ENCODE measurements around the gene PSMD11. TPM values are rescaled to one million over a fixed set of nuclear protein-coding genes. Genes with fewer than 3 reads are reported as not detected.

Gene PSMD11
- polyA plus RNA-seq, 1 donor (not counting 4 experiments of a cell fraction or from before 2014, with no cell fraction given) = 103 TPM

DNA sequence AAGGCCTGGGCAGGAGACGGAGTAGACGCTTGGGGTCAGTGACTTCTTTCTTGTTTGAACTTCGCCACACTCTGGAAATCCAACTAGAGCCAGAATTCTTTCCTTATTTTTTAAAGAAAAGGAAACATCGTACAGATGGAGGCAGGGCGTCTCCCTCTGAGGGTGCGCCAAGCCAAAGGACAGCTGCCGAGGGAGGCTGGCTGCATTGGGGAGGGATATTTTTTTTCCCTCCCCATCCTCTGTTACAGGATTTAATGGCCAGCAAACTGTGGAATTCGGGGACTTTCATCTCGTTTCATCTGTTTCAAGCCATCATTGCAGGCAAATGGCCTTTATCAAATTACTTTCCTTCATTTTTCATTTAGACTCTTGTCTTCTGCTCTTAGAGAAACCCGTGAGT lies 58.4 kb downstream of the PSMD11 start:
- no peaks in the 10 kb centered on the region for H3K79me2 ChIP-seq (ENCODE audit: control insufficient read depth, insufficient read depth, low read length)
- H3K27ac ChIP-seq (ENCODE audit: control insufficient read depth, insufficient read depth, low read length) = no peak overlapping the region
- no peak overlapping the region for H3K4me2 ChIP-seq (ENCODE audit: control insufficient read depth, extremely low read depth, insufficient read depth, low read depth, low read length)
- no peaks in the 10 kb centered on the region for H4K20me1 ChIP-seq (ENCODE audit: control insufficient read depth, extremely low read depth, insufficient read depth, low read length)
- H3K9me1 ChIP-seq (ENCODE audit: control insufficient read depth, extremely low read depth, insufficient read depth, low read length) = no peaks in the 10 kb centered on the region
- no peak for FAIRE-seq
- no peak overlapping the region for H3K4me3 ChIP-seq (ENCODE audit: control insufficient read depth in 2 of 3, extremely low read depth in 1 of 3, insufficient read depth in 2 of 3, low read depth in 1 of 3, low read length in 3 of 3)
- H3K4me1 ChIP-seq (ENCODE audit: control insufficient read depth, extremely low read depth, insufficient read depth, low read length) = peaks cover 25% of the 10 kb centered on the region
- H3K27me3 ChIP-seq (ENCODE audit: control insufficient read depth, extremely low read depth, insufficient read depth, low read length) = no peaks in the 10 kb centered on the region
- dilution Hi-C loops (cut with MboI; ENCODE audit: extremely low pct_ligation_motif_present, low sequenced_read_pairs) = no loop called here
- H3K36me3 ChIP-seq (ENCODE audit: control insufficient read depth in 2 of 2, extremely low read depth in 1 of 2, insufficient read depth in 2 of 2, low read length in 2 of 2) = no peaks in the 10 kb centered on the region
- no peak overlapping the region for H3K9ac ChIP-seq (ENCODE audit: control insufficient read depth, extremely low read depth, insufficient read depth, low read length)
- H2AFZ ChIP-seq (ENCODE audit: control insufficient read depth, low read length) = no peak overlapping the region
- TF ChIP-seq, protein P1, sequence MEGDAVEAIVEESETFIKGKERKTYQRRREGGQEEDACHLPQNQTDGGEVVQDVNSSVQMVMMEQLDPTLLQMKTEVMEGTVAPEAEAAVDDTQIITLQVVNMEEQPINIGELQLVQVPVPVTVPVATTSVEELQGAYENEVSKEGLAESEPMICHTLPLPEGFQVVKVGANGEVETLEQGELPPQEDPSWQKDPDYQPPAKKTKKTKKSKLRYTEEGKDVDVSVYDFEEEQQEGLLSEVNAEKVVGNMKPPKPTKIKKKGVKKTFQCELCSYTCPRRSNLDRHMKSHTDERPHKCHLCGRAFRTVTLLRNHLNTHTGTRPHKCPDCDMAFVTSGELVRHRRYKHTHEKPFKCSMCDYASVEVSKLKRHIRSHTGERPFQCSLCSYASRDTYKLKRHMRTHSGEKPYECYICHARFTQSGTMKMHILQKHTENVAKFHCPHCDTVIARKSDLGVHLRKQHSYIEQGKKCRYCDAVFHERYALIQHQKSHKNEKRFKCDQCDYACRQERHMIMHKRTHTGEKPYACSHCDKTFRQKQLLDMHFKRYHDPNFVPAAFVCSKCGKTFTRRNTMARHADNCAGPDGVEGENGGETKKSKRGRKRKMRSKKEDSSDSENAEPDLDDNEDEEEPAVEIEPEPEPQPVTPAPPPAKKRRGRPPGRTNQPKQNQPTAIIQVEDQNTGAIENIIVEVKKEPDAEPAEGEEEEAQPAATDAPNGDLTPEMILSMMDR (optimal IDR thresholded peaks at IDR 0.05 in 1 of 3, IDR thresholded peaks at IDR 0.05 in 1 of 3, conservative IDR thresholded peaks at IDR 0.05 in 1 of 3; ENCODE audit: extremely low read depth in 1 of 3, insufficient read depth in 2 of 3, low read length in 3 of 3) = no peak
- TF ChIP-seq EZH2 (IDR thresholded peaks at IDR 0.05; ENCODE audit: low read length) = no peak
- DNase-seq (ENCODE audit: low read depth, low spot score) = no peak
- no peaks in the 10 kb centered on the region for H3K9me3 ChIP-seq (ENCODE audit: control insufficient read depth, low read depth, low read length)

DNA sequence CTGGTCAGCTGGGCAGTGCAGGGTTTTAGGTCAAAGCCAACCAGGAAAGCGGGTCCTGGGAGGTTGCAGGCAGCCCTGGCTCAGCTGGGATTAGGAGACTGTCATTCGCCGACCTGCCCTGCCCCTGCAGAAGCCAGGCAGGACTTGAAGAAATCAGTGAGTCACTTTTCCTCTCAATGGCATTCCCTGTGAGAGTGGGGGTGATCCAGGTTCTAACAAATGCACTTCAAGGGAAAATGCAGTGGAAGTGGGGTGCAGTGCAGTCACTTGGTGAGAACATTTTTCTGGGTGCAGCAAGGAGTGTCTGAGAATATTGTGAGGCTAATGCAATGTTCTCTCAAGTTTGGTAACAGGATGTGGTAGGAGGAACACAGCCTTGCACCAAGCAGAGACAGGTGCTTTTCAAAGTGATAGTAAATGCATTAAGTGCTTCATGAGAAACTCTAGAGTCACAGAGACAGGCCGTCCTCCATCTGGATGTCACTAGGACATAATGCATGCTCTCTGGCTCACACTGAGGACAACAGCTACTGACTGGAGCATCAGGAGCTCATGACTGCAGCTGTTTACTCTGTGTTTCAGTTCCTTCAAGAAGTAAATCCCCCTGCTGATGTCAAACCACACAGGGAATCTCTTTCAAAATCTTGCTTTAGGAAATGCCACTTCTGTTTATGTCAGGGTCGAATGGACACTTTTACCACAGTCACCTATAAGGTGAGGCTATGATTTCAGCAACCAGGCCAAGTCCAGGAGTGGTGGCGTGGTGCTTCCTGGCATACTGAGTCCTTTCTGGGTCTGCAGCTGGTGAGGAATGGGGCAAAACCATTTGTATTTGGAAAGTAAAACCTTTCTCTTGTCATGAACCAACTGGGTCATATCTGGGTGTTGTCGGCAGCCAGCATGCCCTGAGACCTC lies 59.2 kb downstream of the PSMD11 start:
- Histone ChIP-seq H3K27ac (ENCODE audit: control insufficient read depth, insufficient read depth, low read length) (no peak overlapping the region), H3K9me3 (ENCODE audit: control insufficient read depth, low read depth, low read length) (no peaks in the 10 kb centered on the region), H4K20me1 (ENCODE audit: control insufficient read depth, extremely low read depth, insufficient read depth, low read length) (no peaks in the 10 kb centered on the region), H2AFZ (ENCODE audit: control insufficient read depth, low read length) (no peak overlapping the region), H3K4me3 (ENCODE audit: control insufficient read depth in 2 of 3, extremely low read depth in 1 of 3, insufficient read depth in 2 of 3, low read depth in 1 of 3, low read length in 3 of 3) (no peak overlapping the region), H3K27me3 (ENCODE audit: control insufficient read depth, extremely low read depth, insufficient read depth, low read length) (no peaks in the 10 kb centered on the region), H3K9me1 (ENCODE audit: control insufficient read depth, extremely low read depth, insufficient read depth, low read length) (no peaks in the 10 kb centered on the region), H3K79me2 (ENCODE audit: control insufficient read depth, insufficient read depth, low read length) (no peaks in the 10 kb centered on the region), H3K36me3 (ENCODE audit: control insufficient read depth in 2 of 2, extremely low read depth in 1 of 2, insufficient read depth in 2 of 2, low read length in 2 of 2) (no peaks in the 10 kb centered on the region), H3K9ac (ENCODE audit: control insufficient read depth, extremely low read depth, insufficient read depth, low read length) (no peak overlapping the region), H3K4me1 (ENCODE audit: control insufficient read depth, extremely low read depth, insufficient read depth, low read length) (peaks cover 18% of the 10 kb centered on the region), H3K4me2 (ENCODE audit: control insufficient read depth, extremely low read depth, insufficient read depth, low read depth, low read length) (no peak overlapping the region)
- TF ChIP-seq, protein P1 (optimal IDR thresholded peaks at IDR 0.05 in 1 of 3, IDR thresholded peaks at IDR 0.05 in 1 of 3, conservative IDR thresholded peaks at IDR 0.05 in 1 of 3; ENCODE audit: extremely low read depth in 1 of 3, insufficient read depth in 2 of 3, low read length in 3 of 3) = no peak
- TF ChIP-seq EZH2 (IDR thresholded peaks at IDR 0.05; ENCODE audit: low read length) = no peak
- dilution Hi-C loops (cut with MboI; ENCODE audit: extremely low pct_ligation_motif_present, low sequenced_read_pairs) = no loop called here
- DNase-seq (ENCODE audit: low read depth, low spot score) (no peak), FAIRE-seq (peak; percentile 79)
